Astrocyte of the cerebellum (primary cell): ENCODE results near the gene MLN.

ENCODE experiments used
- DNase-seq: peaks from one replicate; pipeline ENCODE4 v3.0.0-alpha.2; 2011; ENCODE audit warnings: low read depth
- H3K4me3 ChIP-seq: 2 replicates; pipeline ENCODE4 v1.5.1; 2011; ENCODE audit warnings: mild to moderate bottlenecking, low read depth, low read length, moderate library complexity
- CTCF ChIP-seq: IDR thresholded peaks from 2 replicates; pipeline ENCODE4 v1.5.1; 2012; ENCODE audit warnings: low read length, low read depth, moderate library complexity, mild to moderate bottlenecking; ENCODE audit errors: missing control alignments
- in situ Hi-C: cut with HindIII; loops from 2 replicates; pipeline ENCODE4 v1.10.0; 2017; ENCODE audit warnings: low sequenced_read_pairs

The MLN gene

GRCh38 chr6:33815854-33816253 lies 12.1 kb upstream of the MLN start:
- no peak for DNase-seq
- in situ Hi-C loops, result no loop called here
- H3K4me3 ChIP-seq, result no peak overlapping the region
- TF ChIP-seq CTCF, result no peak

DNA sequence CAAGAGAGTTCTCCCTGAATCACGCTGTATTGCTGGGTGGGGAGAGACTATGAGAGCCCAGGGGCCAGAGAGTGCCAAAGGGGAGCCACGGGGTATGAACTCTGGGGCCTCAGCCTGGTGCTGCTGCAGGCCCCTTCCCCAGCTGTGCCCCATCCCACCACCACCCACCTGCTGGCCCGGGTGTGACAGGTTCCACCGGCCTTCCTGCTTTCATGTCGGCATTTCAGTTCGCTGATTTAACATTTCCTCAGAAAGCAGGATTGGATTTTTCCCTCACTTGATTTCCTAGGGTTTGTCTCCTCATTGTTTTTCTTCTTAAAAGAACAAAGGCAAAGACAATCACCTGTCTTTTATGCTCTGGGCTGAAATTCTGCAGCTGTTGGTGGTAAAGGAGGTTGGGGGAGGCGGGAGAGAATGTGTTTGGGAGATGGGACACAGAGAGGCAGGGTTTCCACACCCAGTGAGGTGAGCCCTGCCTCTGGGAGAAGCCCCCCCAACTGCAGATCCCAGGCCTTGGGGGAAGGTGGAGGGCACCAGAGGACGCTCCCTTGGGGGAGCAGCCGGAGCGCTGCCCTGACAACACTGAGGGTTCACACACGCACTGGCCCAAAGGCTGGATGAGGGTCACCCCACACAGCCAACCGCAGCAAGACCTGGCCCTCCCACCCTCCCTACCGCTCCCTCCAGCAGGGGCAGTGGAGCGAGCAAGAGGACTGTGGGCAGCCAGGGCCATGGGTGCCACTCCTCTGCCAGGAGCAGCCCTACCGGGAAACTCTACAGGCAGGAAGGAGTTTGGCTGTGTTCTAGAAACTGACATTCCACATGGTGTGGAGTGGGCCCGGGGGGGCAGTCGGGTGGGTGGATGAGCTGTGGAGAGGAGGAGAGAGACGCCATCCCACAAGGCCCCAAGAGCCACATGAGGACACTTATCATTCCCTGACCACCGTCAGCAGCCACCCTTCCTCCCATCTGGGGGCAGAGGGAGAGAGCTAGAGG lies 10.5 kb upstream of the MLN start:
- in situ Hi-C loops, result no loop called here
- no peak for DNase-seq
- TF ChIP-seq CTCF, result no peak
- no peak overlapping the region for H3K4me3 ChIP-seq

GRCh38 chr6:33813246-33813904 lies 9.6 kb upstream of the MLN start:
- DNase-seq, result no peak
- TF ChIP-seq CTCF, result no peak
- no peak overlapping the region for H3K4me3 ChIP-seq
- in situ Hi-C loops, result no loop called here

DNA sequence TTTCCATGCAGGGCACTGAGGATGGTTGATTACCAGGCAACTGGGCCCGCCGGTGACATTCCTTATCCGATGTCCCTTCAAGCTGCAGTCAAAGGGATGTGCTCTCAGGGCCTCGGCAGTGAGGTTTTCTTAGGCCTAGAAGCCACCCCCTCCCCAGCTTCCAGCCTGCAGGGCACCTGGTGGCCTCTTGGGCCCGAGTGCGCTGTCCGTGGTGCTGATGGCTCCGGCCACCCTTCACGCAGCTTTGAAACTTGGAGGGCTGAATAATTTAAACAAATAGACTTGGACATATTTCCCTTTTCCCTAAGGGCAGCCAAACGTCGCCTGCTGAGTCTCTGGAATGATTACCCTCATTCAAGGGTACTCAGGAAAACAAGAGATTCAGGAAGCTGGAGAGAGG lies 8.9 kb upstream of the MLN start:
- TF ChIP-seq CTCF, result peak; percentile 60
- peak; percentile 53 for DNase-seq
- H3K4me3 ChIP-seq, result no peak overlapping the region
- in situ Hi-C loops, result no loop called here

GRCh38 chr6:33809594-33809993 lies 5.8 kb upstream of the MLN start:
- in situ Hi-C loops, result no loop called here
- TF ChIP-seq CTCF, result no peak
- no peak for DNase-seq
- no peak overlapping the region for H3K4me3 ChIP-seq

GRCh38 chr6:33808641-33809180 lies 4.9 kb upstream of the MLN start:
- H3K4me3 ChIP-seq, result no peak overlapping the region
- no peak for TF ChIP-seq CTCF
- in situ Hi-C loops, result no loop called here
- no peak for DNase-seq
